Measurements from ENCODE around the gene HOXD3.
A peak's percentile ranks its signal among the peaks of the same experiment; 100 is the strongest.

The HOXD3 gene

DNA sequence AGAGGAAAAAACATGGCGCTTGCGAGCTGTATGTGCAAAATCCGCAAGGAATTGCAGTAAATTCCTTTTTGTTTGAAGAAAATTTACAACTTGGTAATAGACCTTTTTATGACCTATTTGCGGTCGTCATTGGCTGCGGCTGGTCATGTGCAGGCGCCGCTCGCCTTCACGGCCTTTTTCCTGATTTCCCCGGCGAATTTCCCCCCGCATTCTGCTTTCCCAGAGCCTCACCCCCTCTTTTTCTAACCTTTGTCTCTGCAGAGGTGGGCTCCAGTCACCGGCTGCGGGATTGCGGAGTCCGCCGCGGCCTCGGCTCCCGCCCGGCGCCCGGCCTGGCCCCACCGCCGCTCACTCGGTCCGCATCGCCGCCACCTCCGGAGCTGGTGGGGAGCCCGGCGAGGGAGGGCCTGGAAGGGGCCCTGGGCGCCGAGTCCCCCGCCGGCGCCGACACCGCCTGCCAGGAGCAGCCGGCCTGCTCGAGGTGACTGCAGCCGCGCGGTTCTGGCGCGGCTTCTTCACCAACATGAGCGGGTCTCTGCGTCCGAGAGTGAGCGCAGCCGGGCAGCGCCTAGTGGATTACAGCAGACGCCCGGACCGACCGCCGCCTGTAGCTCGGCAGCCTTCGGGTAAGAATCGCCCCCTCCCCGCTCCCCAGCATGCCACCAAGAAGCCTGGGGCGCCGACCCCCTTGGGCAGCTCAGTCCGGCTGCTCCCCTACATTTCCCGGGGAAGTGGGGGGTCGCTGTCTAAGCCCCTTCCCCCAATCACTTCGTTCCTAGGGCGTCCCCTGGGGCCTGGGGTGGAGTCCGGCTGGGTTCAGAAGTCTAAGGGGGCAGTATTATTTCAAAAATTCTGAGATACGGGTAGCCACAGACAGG, 20.5 kb upstream of the HOXD3 start:
- peak; percentile 38 for DNase-seq (ENCODE audit: low read depth)
- no peak for TF ChIP-seq MYC (IDR thresholded peaks at IDR 0.05; ENCODE audit: low read depth, low read length)
- no peak for TF ChIP-seq POLR2A (IDR thresholded peaks at IDR 0.05; ENCODE audit: extremely low read depth, insufficient read length)
- TF ChIP-seq, protein P1, sequence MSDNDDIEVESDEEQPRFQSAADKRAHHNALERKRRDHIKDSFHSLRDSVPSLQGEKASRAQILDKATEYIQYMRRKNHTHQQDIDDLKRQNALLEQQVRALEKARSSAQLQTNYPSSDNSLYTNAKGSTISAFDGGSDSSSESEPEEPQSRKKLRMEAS (IDR thresholded peaks at IDR 0.05; ENCODE audit: low read depth, low read length) = no peak
- no peak overlapping the region for H3K4me3 ChIP-seq (ENCODE audit: low read depth, low read length)

GRCh38 chr2:176137252-176137580, 19.9 kb upstream of the HOXD3 start:
- no peak for TF ChIP-seq POLR2A (IDR thresholded peaks at IDR 0.05; ENCODE audit: extremely low read depth, insufficient read length)
- TF ChIP-seq, protein P1 (IDR thresholded peaks at IDR 0.05; ENCODE audit: low read depth, low read length) = no peak
- TF ChIP-seq, protein P2, sequence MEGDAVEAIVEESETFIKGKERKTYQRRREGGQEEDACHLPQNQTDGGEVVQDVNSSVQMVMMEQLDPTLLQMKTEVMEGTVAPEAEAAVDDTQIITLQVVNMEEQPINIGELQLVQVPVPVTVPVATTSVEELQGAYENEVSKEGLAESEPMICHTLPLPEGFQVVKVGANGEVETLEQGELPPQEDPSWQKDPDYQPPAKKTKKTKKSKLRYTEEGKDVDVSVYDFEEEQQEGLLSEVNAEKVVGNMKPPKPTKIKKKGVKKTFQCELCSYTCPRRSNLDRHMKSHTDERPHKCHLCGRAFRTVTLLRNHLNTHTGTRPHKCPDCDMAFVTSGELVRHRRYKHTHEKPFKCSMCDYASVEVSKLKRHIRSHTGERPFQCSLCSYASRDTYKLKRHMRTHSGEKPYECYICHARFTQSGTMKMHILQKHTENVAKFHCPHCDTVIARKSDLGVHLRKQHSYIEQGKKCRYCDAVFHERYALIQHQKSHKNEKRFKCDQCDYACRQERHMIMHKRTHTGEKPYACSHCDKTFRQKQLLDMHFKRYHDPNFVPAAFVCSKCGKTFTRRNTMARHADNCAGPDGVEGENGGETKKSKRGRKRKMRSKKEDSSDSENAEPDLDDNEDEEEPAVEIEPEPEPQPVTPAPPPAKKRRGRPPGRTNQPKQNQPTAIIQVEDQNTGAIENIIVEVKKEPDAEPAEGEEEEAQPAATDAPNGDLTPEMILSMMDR (IDR thresholded peaks at IDR 0.05; ENCODE audit: low read depth, low read length) = no peak
- TF ChIP-seq MYC (IDR thresholded peaks at IDR 0.05; ENCODE audit: low read depth, low read length) = no peak
- DNase-seq (ENCODE audit: low read depth) = no peak
- H3K4me3 ChIP-seq (ENCODE audit: low read depth, low read length) = no peak overlapping the region

DNA sequence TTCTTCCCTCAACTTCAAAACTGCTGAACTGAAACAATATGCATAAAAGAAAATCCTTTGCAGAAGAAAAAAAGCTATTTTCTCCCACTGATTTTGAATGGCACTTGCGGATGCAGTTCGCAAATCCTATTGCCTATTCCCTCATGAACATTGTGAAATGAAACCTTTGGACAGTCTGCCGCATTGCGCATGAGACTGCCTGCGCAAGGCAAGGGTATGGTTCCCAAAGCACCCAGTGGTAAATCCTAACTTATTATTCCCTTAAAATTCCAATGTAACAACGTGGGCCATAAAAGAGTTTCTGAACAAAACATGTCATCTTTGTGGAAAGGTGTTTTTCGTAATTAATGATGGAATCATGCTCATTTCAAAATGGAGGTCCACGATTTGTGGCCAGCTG, 19.2 kb upstream of the HOXD3 start:
- TF ChIP-seq MYC (IDR thresholded peaks at IDR 0.05; ENCODE audit: low read depth, low read length) = no peak
- no peak for TF ChIP-seq POLR2A (IDR thresholded peaks at IDR 0.05; ENCODE audit: extremely low read depth, insufficient read length)
- TF ChIP-seq, protein P1 (IDR thresholded peaks at IDR 0.05; ENCODE audit: low read depth, low read length) = no peak
- TF ChIP-seq, protein P2 (IDR thresholded peaks at IDR 0.05; ENCODE audit: low read depth, low read length) = no peak
- no peak for DNase-seq (ENCODE audit: low read depth)
- H3K4me3 ChIP-seq (ENCODE audit: low read depth, low read length) = no peak overlapping the region

DNA sequence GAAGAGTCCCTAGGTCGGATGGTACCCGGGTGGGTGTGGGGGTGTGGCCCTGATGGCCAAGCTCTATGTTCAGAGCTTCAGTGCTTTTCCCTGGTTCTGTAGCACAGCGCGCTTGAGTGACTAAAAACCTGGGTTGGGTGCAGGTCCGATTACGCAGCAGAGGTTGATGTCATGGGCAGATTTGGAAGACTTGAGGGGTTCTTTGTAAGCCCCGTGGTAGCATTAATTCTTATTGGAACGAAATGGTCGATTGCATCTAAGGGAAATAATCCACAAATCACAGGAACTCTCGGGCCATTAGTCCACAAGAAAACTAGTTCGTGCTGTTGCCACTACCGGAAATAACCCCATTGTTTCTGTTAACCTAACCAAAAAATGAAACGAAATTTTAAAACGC, 18.6 kb upstream of the HOXD3 start:
- no peak for DNase-seq (ENCODE audit: low read depth)
- H3K4me3 ChIP-seq (ENCODE audit: low read depth, low read length) = no peak overlapping the region
- no peak for TF ChIP-seq MYC (IDR thresholded peaks at IDR 0.05; ENCODE audit: low read depth, low read length)

GRCh38 chr2:176138923-176139660, 18.0 kb upstream of the HOXD3 start:
- TF ChIP-seq, protein P2 (IDR thresholded peaks at IDR 0.05; ENCODE audit: low read depth, low read length) = no peak
- TF ChIP-seq, protein P1 (IDR thresholded peaks at IDR 0.05; ENCODE audit: low read depth, low read length) = no peak
- TF ChIP-seq POLR2A (IDR thresholded peaks at IDR 0.05; ENCODE audit: extremely low read depth, insufficient read length) (no peak), MYC (IDR thresholded peaks at IDR 0.05; ENCODE audit: low read depth, low read length) (no peak)
- DNase-seq (ENCODE audit: low read depth) = no peak
- H3K4me3 ChIP-seq (ENCODE audit: low read depth, low read length) = no peak overlapping the region

DNA sequence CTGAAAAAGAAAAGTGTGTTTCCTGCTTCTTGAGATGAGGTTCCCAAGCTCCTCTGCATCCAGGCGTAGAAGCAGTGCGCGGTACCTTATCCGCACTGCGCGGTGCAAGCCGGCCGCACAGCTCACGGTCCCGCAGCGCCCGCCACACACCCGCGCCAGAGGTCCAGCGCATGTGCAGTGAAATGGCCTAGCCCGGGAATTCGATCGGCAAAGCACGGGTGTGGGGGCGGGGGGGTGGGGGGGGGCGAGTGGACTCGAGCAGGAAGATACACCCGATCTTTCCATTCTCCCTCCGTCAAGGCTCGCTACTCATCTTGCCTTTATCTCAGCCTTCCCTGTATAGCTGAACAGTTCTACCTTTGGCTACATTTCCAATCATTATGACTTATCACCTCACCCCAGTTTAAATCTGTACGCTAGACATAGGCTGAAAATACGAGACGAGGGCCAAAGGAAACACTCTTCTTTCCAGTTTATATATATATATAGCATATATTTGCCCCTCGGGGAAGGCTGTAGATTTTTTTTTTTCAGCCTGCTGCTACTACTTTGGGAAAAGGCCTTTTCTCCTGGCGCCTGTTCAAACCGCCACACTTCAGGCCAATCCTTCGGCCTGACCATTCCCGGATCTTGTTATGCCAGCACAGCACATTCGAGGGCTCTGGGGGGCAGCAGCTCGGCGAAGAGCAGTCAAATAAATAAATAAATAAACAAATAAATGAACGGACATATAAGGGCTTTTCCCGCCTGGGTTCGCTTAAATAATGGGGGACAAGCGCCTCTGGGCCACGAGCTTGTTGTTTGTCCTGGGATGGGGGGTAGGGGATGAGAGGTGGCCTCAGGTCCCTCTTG, 17.2 kb upstream of the HOXD3 start:
- no peak for TF ChIP-seq MYC (IDR thresholded peaks at IDR 0.05; ENCODE audit: low read depth, low read length)
- no peak for TF ChIP-seq POLR2A (IDR thresholded peaks at IDR 0.05; ENCODE audit: extremely low read depth, insufficient read length)
- TF ChIP-seq, protein P1 (IDR thresholded peaks at IDR 0.05; ENCODE audit: low read depth, low read length) = no peak
- H3K4me3 ChIP-seq (ENCODE audit: low read depth, low read length) = no peak overlapping the region
- DNase-seq (ENCODE audit: low read depth) = no peak
